Natural killer cell (primary cell): Measurements from ENCODE around the gene ARPC5L. TPM values are rescaled to one million over a fixed set of nuclear protein-coding genes. Genes with fewer than 3 reads are reported as not detected.

Experiments used
- ATAC-seq, 3 donors: fragments of 150-1000 bp in 2 of 3; fragments of 200-7000 bp in 1 of 3; cut with Tn5 transposase; 1 replicate in 1 of 3; 2 replicates in 2 of 3; pipeline ENCODE4 v1.10.0; 2021; ENCODE audit warnings: mild to moderate bottlenecking in 2 of 3, moderate library complexity in 2 of 3
- DNase-seq, 2 donors: peaks; one replicate each; pipeline versions ENCODE4 v3.0.0 to v3.0.0-alpha.2; 2013 to 2021; ENCODE audit warnings: mixed read lengths in 1 of 2
- H3K27ac ChIP-seq: one replicate; pipeline ENCODE4 v1.5.1; 2013; ENCODE audit warnings: mild to moderate bottlenecking, low read length
- H3K27me3 ChIP-seq: one replicate; pipeline ENCODE4 v1.6.1; 2013; ENCODE audit warnings: low read length; ENCODE audit not compliant: control insufficient read depth, insufficient read depth
- H3K36me3 ChIP-seq: one replicate; pipeline ENCODE4 v1.6.1; 2013; ENCODE audit warnings: low read length; ENCODE audit not compliant: control insufficient read depth, insufficient read depth
- H3K4me1 ChIP-seq: one replicate; pipeline ENCODE4 v1.6.1; 2013; ENCODE audit warnings: low read length; ENCODE audit not compliant: control insufficient read depth, insufficient read depth
- H3K4me3 ChIP-seq: one replicate; pipeline ENCODE4 v1.5.1; 2013; ENCODE audit warnings: low read length
- H3K9me3 ChIP-seq: one replicate; pipeline ENCODE4 v1.6.1; 2013; ENCODE audit warnings: low read length; ENCODE audit not compliant: control insufficient read depth, insufficient read depth
- H3K27ac Mint-ChIP-seq, 2 donors: one replicate each; pipeline ENCODE4 v1.8.0; 2022; ENCODE audit warnings: mild to moderate bottlenecking in 2 of 2, mixed read lengths in 2 of 2, moderate library complexity in 1 of 2
- H3K27me3 Mint-ChIP-seq, 2 donors: one replicate each; pipeline ENCODE4 v1.8.0; 2022; ENCODE audit warnings: low read depth in 2 of 2, mixed read lengths in 2 of 2
- H3K36me3 Mint-ChIP-seq: one replicate; pipeline ENCODE4 v1.8.0; 2022; ENCODE audit warnings: mixed read lengths
- H3K4me1 Mint-ChIP-seq, 2 donors: one replicate each; pipeline ENCODE4 v1.8.0; 2022; ENCODE audit warnings: mixed read lengths in 2 of 2
- H3K4me3 Mint-ChIP-seq: one replicate; pipeline ENCODE4 v1.8.0; 2022; ENCODE audit warnings: mild to moderate bottlenecking, moderate library complexity, mixed read lengths
- H3K9me3 Mint-ChIP-seq, 2 donors: one replicate each; pipeline ENCODE4 v1.8.0; 2022; ENCODE audit warnings: mixed read lengths in 2 of 2
- WGBS: methylation state at CpG from one replicate; pipeline ENCODE4 v1.1.7; 2013; ENCODE audit warnings: missing lambda C conversion rate; ENCODE audit not compliant: insufficient coverage; 5-methylcytosine and 5-hydroxymethylcytosine counted together
- intact Hi-C: fragments of 100-400 bp; cut with micrococcal nuclease; formaldehyde crosslinking; loops from one replicate; pipeline ENCODE4 v1.14.2; 2022
- total RNA-seq, 4 donors: library from RNA; stranded (reverse); fragments of 120-200 nt in 1 of 4; gene quantifications; one replicate each; pipeline versions ENCODE4 v1.2.3 to v1.2.4, GENCODE V29; 2013 to 2022
- TF ChIP-seq, protein P1 (sequence below): fragments of 200-600 bp; IDR thresholded peaks from one replicate; pipeline ENCODE4 v1.8.0; 2022; ENCODE audit warnings: antibody characterized with exemption

The ARPC5L gene
- total RNA-seq, 3 donors from 2014 or later (not counting 1 experiment from before 2014, with no cell fraction given): 131 to 169 (median 139) TPM

GRCh38 chr9:124877021-124877782, 15.3 kb downstream of the ARPC5L start:
- DNase-seq (no peak), ATAC-seq (no peak)
- TF ChIP-seq, protein P1, sequence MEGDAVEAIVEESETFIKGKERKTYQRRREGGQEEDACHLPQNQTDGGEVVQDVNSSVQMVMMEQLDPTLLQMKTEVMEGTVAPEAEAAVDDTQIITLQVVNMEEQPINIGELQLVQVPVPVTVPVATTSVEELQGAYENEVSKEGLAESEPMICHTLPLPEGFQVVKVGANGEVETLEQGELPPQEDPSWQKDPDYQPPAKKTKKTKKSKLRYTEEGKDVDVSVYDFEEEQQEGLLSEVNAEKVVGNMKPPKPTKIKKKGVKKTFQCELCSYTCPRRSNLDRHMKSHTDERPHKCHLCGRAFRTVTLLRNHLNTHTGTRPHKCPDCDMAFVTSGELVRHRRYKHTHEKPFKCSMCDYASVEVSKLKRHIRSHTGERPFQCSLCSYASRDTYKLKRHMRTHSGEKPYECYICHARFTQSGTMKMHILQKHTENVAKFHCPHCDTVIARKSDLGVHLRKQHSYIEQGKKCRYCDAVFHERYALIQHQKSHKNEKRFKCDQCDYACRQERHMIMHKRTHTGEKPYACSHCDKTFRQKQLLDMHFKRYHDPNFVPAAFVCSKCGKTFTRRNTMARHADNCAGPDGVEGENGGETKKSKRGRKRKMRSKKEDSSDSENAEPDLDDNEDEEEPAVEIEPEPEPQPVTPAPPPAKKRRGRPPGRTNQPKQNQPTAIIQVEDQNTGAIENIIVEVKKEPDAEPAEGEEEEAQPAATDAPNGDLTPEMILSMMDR: no peak
- Histone ChIP-seq H3K27ac (no peak overlapping the region), H3K4me1 (peaks cover 61% of the 10 kb centered on the region), H3K4me3 (no peak overlapping the region), H3K36me3 (peaks cover 87% of the 10 kb centered on the region), H3K9me3 (no peaks in the 10 kb centered on the region), H3K27me3 (no peaks in the 10 kb centered on the region)
- Mint-ChIP-seq H3K27me3 (no peaks in the 10 kb centered on the region), H3K4me3 (peak overlapping the region; percentile 17), H3K36me3 (peaks cover 18% of the 10 kb centered on the region), H3K4me1 (peaks cover 65 to 66% of the 10 kb centered on the region in 2 donors), H3K27ac (peak overlapping the region; percentile 70 to 97), H3K9me3 (no peaks in the 10 kb centered on the region)
- 89% methylated on average over 13 of the region's 14 CpGs for WGBS
- intact Hi-C loops: no loop called here

- TF ChIP-seq, protein P1: no peak
- Histone ChIP-seq H3K4me1 (peaks cover 54% of the 10 kb centered on the region), H3K4me3 (no peak overlapping the region), H3K36me3 (peaks cover 87% of the 10 kb centered on the region), H3K27me3 (no peaks in the 10 kb centered on the region), H3K27ac (no peak overlapping the region), H3K9me3 (no peaks in the 10 kb centered on the region)
- Mint-ChIP-seq H3K9me3 (no peaks in the 10 kb centered on the region), H3K36me3 (peaks cover 15% of the 10 kb centered on the region), H3K27ac (peak overlapping the region; percentile 38 to 97), H3K27me3 (no peaks in the 10 kb centered on the region), H3K4me1 (peaks cover 57 to 58% of the 10 kb centered on the region in 2 donors), H3K4me3 (no peak overlapping the region)
- DNase-seq: no peak
- ATAC-seq: no peak
- intact Hi-C loops: no loop called here
- WGBS: no CpG with 5 or more reads among the region's 1 CpG
Observed at GRCh38 chr9:124878021-124878420, 16.1 kb downstream of the ARPC5L start.

DNA sequence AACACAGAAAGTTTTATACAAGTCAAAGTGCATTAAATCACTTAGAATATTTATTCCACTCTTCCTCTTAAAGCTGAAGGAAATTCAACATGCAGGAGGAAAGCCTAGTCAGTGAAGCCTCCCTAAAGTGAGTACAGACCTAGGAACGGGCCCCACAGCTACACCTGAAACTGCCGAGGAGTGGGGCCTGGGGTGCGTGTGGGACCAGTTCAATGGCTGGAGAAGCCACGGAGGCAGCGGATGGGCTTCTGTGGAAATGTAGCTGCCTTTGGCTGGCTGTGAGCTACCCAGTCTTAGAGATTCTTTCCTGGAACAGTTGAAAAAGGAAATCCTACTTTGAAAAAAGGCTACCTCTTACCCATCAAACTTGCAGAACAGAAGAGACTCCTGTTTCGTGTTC, 16.6 kb downstream of the ARPC5L start:
- ATAC-seq (no peak), DNase-seq (no peak)
- TF ChIP-seq, protein P1: no peak
- 92% methylated on average over 6 of the region's 6 CpGs for WGBS
- Mint-ChIP-seq H3K27me3 (no peaks in the 10 kb centered on the region), H3K27ac (peak overlapping the region; percentile 38 to 97), H3K9me3 (no peaks in the 10 kb centered on the region), H3K4me3 (no peak overlapping the region), H3K4me1 (peaks cover 52 to 53% of the 10 kb centered on the region in 2 donors), H3K36me3 (peaks cover 12% of the 10 kb centered on the region)
- peaks cover 82% of the 10 kb centered on the region for H3K36me3 ChIP-seq
- H3K9me3 ChIP-seq: no peaks in the 10 kb centered on the region
- H3K4me1 ChIP-seq: peaks cover 49% of the 10 kb centered on the region
- intact Hi-C loops: no loop called here
- no peak overlapping the region for H3K27ac ChIP-seq
- no peak overlapping the region for H3K4me3 ChIP-seq
- H3K27me3 ChIP-seq: no peaks in the 10 kb centered on the region

DNA sequence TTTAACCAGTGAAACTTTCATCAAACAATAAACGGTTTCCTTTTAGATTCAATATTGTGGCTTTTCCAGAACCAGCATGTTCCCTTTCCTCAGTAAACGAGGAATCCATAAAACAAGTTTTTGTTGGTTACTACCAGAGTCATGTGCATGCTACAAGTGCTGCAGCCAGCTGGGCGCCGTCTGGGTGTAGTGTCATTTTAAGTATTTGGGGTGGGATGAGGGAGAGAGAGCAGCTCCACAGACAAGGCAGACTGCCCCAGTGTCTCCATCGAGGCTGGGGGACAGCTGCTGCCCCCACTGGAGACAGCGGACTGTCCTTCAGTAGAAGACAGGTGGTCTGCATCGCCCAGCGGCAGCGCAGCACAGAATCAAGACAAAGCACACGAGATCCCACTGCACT, 17.3 kb downstream of the ARPC5L start:
- DNase-seq (no peak), ATAC-seq (no peak)
- Mint-ChIP-seq H3K4me1 (peaks cover 45 to 46% of the 10 kb centered on the region in 2 donors), H3K36me3 (peaks cover 12% of the 10 kb centered on the region), H3K27ac (peak overlapping the region; percentile 38 to 97), H3K27me3 (no peaks in the 10 kb centered on the region), H3K9me3 (no peaks in the 10 kb centered on the region), H3K4me3 (no peak overlapping the region)
- Histone ChIP-seq H3K36me3 (peaks cover 75% of the 10 kb centered on the region), H3K27ac (no peak overlapping the region), H3K4me3 (no peak overlapping the region), H3K27me3 (no peaks in the 10 kb centered on the region), H3K9me3 (no peaks in the 10 kb centered on the region), H3K4me1 (peaks cover 42% of the 10 kb centered on the region)
- 87% methylated on average over 10 of the region's 10 CpGs for WGBS
- intact Hi-C loops: no loop called here
- TF ChIP-seq, protein P1: no peak
